ENCODE data around the gene ZMIZ2.
"Not testable (repeated sequence)": the region's sequence is repeated elsewhere in the genome, so short reads cannot be mapped to it uniquely, and the experiment has no call there.

Gene ZMIZ2

DNA sequence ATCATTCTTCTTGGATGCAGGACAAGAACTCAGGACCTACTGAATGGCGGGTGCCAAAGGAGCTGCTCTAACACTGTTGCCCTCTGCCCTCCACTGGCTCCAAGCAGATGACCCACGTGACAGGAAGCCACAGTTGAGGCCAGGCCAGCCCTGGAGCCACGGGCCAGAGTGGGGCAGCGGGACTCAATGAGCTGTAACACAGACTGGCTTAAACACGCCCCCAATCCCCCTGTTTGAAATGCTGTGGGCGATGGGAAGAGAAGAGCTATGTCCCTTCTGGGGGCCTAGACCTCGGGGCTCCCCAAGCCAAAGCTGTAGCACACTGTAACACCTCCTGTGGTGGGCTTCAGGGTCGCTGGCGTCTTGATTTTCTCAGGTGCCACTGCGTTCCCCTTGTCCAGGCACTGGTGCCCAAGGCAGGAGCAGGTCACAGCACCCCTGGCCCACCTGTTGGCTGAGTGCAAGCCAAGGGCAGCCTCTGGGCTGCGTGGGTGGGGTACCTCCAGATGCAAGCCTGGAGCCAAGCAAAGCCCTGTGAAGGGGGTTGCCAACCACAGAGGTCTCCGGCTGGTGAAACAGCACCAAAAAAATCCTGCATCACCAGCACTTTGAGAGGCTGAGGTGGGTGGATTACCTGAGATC is 18.6 kb upstream of the ZMIZ2 start:
- TF ChIP-seq, protein P1, sequence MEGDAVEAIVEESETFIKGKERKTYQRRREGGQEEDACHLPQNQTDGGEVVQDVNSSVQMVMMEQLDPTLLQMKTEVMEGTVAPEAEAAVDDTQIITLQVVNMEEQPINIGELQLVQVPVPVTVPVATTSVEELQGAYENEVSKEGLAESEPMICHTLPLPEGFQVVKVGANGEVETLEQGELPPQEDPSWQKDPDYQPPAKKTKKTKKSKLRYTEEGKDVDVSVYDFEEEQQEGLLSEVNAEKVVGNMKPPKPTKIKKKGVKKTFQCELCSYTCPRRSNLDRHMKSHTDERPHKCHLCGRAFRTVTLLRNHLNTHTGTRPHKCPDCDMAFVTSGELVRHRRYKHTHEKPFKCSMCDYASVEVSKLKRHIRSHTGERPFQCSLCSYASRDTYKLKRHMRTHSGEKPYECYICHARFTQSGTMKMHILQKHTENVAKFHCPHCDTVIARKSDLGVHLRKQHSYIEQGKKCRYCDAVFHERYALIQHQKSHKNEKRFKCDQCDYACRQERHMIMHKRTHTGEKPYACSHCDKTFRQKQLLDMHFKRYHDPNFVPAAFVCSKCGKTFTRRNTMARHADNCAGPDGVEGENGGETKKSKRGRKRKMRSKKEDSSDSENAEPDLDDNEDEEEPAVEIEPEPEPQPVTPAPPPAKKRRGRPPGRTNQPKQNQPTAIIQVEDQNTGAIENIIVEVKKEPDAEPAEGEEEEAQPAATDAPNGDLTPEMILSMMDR (conservative IDR thresholded peaks at IDR 0.05; ENCODE audit: control insufficient read depth, insufficient read depth, low read depth, low read length) = no peak
- no peak for DNase-seq (ENCODE audit: low read depth)
- H3K4me3 ChIP-seq (ENCODE audit: control insufficient read depth, low read depth, low read length) = no peak overlapping the region

DNA sequence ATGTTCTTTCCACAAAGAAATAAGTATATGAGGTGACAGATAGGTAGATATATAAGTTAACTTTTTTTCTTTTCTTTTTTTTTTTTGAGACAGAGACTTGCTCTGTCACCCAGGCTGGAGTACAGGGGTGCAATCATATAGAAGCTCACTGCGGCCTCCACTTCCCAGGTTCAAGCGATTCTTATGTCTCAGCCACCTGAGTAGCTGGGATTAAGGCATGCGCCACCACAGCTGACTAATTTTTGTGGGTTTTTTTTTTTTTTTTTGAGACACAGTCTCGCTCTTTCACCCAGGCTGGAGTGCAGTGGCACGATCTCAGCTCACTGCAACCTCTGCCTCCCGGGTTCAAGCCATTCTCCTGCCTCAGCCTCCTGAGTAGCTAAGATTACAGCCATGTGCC is 15.7 kb upstream of the ZMIZ2 start:
- DNase-seq (ENCODE audit: low read depth); H3K4me3 ChIP-seq (ENCODE audit: control insufficient read depth, low read depth, low read length): not testable (repeated sequence)

DNA sequence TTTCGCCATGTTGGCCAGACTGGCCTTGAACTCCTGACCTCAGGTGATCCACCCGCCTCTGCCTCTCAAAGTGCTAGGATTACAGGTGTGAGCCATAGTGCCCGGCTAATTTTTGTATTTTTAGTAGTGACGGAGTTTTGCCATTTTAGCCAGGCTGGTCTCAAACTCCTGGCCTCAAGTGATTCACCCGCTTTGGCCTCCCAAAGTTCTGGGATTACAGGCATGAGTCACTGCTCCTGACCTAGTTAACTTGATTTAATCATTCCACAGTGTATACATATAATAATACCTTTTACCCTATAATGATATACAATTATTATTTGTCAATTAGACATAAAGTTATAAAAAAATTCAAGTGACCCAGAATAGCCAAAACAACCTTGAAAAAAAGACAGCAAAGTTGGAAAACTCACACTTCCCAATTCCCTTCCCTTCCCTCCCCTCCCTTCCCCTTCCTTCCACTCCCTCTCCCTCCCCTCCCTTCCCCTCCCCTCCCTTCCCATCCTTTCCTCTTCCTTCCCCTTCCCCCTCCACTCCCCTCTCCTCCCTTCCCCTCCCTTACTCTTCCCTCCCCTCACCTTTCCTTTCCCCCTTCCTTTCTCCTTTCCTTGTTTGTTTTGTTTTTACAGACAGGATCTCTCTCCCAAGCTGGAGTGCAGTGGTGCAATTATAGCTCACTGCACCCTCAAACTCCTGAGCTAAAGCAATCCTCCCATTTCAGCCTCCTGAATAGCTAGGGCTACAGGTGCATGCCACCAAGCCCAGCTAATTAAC is 14.8 kb upstream of the ZMIZ2 start:
- H3K4me3 ChIP-seq (ENCODE audit: control insufficient read depth, low read depth, low read length) = no peak overlapping the region
- peak; percentile 87 for DNase-seq (ENCODE audit: low read depth)
- TF ChIP-seq, protein P1 (conservative IDR thresholded peaks at IDR 0.05; ENCODE audit: control insufficient read depth, insufficient read depth, low read depth, low read length) = no peak

GRCh38 chr7:44735403-44736165 is 13.1 kb upstream of the ZMIZ2 start:
- peak; percentile 99 for DNase-seq (ENCODE audit: low read depth)
- TF ChIP-seq, protein P1 (conservative IDR thresholded peaks at IDR 0.05; ENCODE audit: control insufficient read depth, insufficient read depth, low read depth, low read length) = peak; percentile 9
- H3K4me3 ChIP-seq (ENCODE audit: control insufficient read depth, low read depth, low read length) = no peak overlapping the region

DNA sequence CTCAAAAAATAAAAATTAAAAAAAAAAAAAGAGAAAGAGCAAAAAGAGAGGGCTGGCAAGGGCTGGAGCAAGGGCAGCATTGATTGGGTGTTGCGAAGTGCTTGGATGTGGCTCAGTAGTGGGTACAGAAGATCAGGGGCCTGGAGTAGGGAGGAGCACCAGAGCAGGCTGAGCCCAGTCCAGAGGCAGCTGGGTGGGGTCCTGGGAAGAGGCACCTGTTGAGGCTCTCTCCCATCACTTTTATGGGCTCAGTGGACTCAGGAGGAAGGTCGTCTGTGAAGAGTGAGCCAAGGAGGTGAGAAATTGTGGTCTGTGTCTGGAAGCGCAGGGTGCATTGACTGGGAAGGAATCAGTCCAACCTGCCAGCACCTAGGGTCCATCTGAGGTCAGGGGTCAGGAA is 11.8 kb upstream of the ZMIZ2 start:
- TF ChIP-seq, protein P1 (conservative IDR thresholded peaks at IDR 0.05; ENCODE audit: control insufficient read depth, insufficient read depth, low read depth, low read length) = no peak
- H3K4me3 ChIP-seq (ENCODE audit: control insufficient read depth, low read depth, low read length) = no peak overlapping the region
- DNase-seq (ENCODE audit: low read depth) = no peak

- TF ChIP-seq, protein P1 (conservative IDR thresholded peaks at IDR 0.05; ENCODE audit: control insufficient read depth, insufficient read depth, low read depth, low read length) = no peak
- no peak overlapping the region for H3K4me3 ChIP-seq (ENCODE audit: control insufficient read depth, low read depth, low read length)
- no peak for DNase-seq (ENCODE audit: low read depth)
These were observed 10.5 kb upstream of the ZMIZ2 start for GRCh38 chr7:44738051-44738723.
